GM23338 (cell line): ENCODE data around the gene TDRD1. TPM values are rescaled to one million over a fixed set of nuclear protein-coding genes. Genes with fewer than 3 reads are reported as not detected.

ENCODE experiments used
- CREB1 ChIP-seq: fragments of 250-450 bp; sonication (Bioruptor Pico); IDR thresholded peaks from 2 replicates; pipeline ENCODE4 v1.5.0; 2020; ENCODE audit warnings: low read depth, mild to moderate bottlenecking, moderate library complexity
- ETS1 ChIP-seq: IDR thresholded peaks from 2 replicates; pipeline ENCODE4 v1.6.1; 2016; ENCODE audit warnings: antibody characterized with exemption
- EZH2 ChIP-seq: fragments of 200-600 bp; sonication (generic); IDR thresholded peaks from one replicate; pipeline ENCODE4 v1.8.0; 2017; ENCODE audit warnings: antibody characterized with exemption, mild to moderate bottlenecking, low read depth; ENCODE audit not compliant: unreplicated experiment
- EZH2phosphoT487 ChIP-seq: fragments of 200-600 bp; sonication (generic); IDR thresholded peaks from one replicate; pipeline ENCODE4 v1.8.1; 2018; ENCODE audit warnings: antibody characterized with exemption; ENCODE audit not compliant: unreplicated experiment
- JUNB ChIP-seq: IDR thresholded peaks from one replicate; pipeline ENCODE4 v1.6.1; 2016; ENCODE audit warnings: antibody characterized with exemption; ENCODE audit not compliant: unreplicated experiment
- NANOG ChIP-seq: IDR thresholded peaks from 2 replicates; pipeline ENCODE4 v1.6.1; 2016; ENCODE audit warnings: antibody characterized with exemption, borderline replicate concordance
- POLR2AphosphoS5 ChIP-seq: IDR thresholded peaks from 2 replicates; pipeline ENCODE4 v1.6.1; 2016; ENCODE audit warnings: antibody characterized with exemption, low read depth
- REST ChIP-seq: IDR thresholded peaks from one replicate; pipeline ENCODE4 v1.6.1; 2018; ENCODE audit warnings: antibody characterized with exemption; ENCODE audit not compliant: unreplicated experiment
- STAT1 ChIP-seq: IDR thresholded peaks from one replicate; pipeline ENCODE4 v1.6.1; 2016; ENCODE audit warnings: antibody characterized with exemption; ENCODE audit not compliant: unreplicated experiment
- ZNF114 ChIP-seq: fragments of 250-450 bp; sonication (Bioruptor Pico); IDR thresholded peaks from 2 replicates; pipeline ENCODE4 v1.5.0; 2020; ENCODE audit warnings: mild to moderate bottlenecking, moderate library complexity
- ZNF331 ChIP-seq: fragments of 250-450 bp; sonication (Bioruptor Pico); IDR thresholded peaks from 2 replicates; pipeline ENCODE4 v1.5.0; 2020; ENCODE audit warnings: low read depth, mild to moderate bottlenecking, moderate library complexity
- ZNF462 ChIP-seq: fragments of 250-450 bp; sonication (Bioruptor Pico); IDR thresholded peaks from 2 replicates; pipeline ENCODE4 v1.5.0; 2020; ENCODE audit warnings: mild to moderate bottlenecking, moderate library complexity
- polyA plus RNA-seq: library from polyadenylated mRNA; unstranded; fragments of >200 nt; fragmentation: Nextera tagmentation; extraction: Ambion mirVana; gene quantifications from 2 replicates; pipeline ENCODE4 v1.2.1, GENCODE V29; 2016
- total RNA-seq: library from RNA; depleted of rRNA; stranded (reverse); fragments of >200 nt; shearing (Covaris generic); gene quantifications from 2 replicates; pipeline ENCODE4 v1.2.3, GENCODE V29; 2014

Gene TDRD1
- total and polyA plus RNA-seq, 2 experiments from 2014 or later = 0.52 to 1.5 TPM

GRCh38 chr10:114258274-114258840, 79.2 kb downstream of the TDRD1 start (continued):
- TF ChIP-seq ZNF462 (CRISPR knock-in tag) (no peak), EZH2phosphoT487 (no peak), ZNF331 (CRISPR knock-in tag) (no peak), NANOG (no peak), POLR2AphosphoS5 (no peak), ETS1 (no peak), EZH2 (no peak), REST (no peak), CREB1 (CRISPR knock-in tag) (no peak), JUNB (no peak), ZNF114 (CRISPR knock-in tag) (no peak), STAT1 (no peak)
